Measurements from ENCODE around the gene TNFRSF4. TPM values are rescaled to one million over a fixed set of nuclear protein-coding genes. Genes with fewer than 3 reads are reported as not detected.

Gene TNFRSF4
- total and polyA plus RNA-seq, 2 donors from 2014 or later = 3.3 to 5.1 TPM

DNA sequence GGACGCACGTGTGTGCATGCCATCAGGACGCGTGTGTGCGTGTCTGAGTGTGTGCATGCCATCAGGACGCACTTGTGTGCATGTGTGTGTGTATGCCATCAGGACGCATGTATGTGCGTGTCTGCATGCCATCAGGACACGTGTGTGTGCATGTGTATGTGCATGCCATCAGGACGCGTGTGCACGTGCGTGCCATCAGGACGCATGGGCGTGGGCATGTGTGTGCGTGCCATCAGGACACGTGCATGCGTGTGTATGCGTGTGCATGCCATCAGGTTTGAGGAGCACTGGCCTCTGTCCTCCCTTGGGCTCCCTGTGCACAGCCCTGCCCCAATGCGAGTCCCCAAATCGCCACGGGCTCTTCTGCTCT lies 45.2 kb upstream of the TNFRSF4 start:
- TF ChIP-seq, protein P1, sequence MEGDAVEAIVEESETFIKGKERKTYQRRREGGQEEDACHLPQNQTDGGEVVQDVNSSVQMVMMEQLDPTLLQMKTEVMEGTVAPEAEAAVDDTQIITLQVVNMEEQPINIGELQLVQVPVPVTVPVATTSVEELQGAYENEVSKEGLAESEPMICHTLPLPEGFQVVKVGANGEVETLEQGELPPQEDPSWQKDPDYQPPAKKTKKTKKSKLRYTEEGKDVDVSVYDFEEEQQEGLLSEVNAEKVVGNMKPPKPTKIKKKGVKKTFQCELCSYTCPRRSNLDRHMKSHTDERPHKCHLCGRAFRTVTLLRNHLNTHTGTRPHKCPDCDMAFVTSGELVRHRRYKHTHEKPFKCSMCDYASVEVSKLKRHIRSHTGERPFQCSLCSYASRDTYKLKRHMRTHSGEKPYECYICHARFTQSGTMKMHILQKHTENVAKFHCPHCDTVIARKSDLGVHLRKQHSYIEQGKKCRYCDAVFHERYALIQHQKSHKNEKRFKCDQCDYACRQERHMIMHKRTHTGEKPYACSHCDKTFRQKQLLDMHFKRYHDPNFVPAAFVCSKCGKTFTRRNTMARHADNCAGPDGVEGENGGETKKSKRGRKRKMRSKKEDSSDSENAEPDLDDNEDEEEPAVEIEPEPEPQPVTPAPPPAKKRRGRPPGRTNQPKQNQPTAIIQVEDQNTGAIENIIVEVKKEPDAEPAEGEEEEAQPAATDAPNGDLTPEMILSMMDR (IDR thresholded peaks at IDR 0.05; ENCODE audit: borderline replicate concordance, extremely low read depth, insufficient read depth) = no peak
- Histone ChIP-seq H3K9me3 (ENCODE audit: control insufficient read depth in 2 of 3, insufficient read depth in 1 of 3, low read length in 3 of 3) (no peaks in the 10 kb centered on the region), H3K9ac (ENCODE audit: low read length in 3 of 3) (no peak overlapping the region), H3K4me1 (ENCODE audit: control insufficient read depth in 2 of 3, insufficient read depth in 2 of 3, low read depth in 1 of 3, low read length in 3 of 3) (peaks cover 0 to 4% (median 0%) of the 10 kb centered on the region in 3 donors), H3K36me3 (ENCODE audit: control insufficient read depth in 2 of 3, insufficient read depth in 3 of 3, low read length in 3 of 3) (peaks cover 3 to 24% (median 24%) of the 10 kb centered on the region in 3 donors), H3K4me3 (ENCODE audit: low read length in 3 of 3) (no peak overlapping the region), H3K27me3 (ENCODE audit: control insufficient read depth, insufficient read depth, low read length) (no peaks in the 10 kb centered on the region), H3K27ac (ENCODE audit: low read depth in 2 of 2, low read length in 2 of 2) (no peak overlapping the region)
- no peak for DNase-seq
- no peak for FAIRE-seq
- intact Hi-C loops (cut with DNase I) = no loop called here

DNA sequence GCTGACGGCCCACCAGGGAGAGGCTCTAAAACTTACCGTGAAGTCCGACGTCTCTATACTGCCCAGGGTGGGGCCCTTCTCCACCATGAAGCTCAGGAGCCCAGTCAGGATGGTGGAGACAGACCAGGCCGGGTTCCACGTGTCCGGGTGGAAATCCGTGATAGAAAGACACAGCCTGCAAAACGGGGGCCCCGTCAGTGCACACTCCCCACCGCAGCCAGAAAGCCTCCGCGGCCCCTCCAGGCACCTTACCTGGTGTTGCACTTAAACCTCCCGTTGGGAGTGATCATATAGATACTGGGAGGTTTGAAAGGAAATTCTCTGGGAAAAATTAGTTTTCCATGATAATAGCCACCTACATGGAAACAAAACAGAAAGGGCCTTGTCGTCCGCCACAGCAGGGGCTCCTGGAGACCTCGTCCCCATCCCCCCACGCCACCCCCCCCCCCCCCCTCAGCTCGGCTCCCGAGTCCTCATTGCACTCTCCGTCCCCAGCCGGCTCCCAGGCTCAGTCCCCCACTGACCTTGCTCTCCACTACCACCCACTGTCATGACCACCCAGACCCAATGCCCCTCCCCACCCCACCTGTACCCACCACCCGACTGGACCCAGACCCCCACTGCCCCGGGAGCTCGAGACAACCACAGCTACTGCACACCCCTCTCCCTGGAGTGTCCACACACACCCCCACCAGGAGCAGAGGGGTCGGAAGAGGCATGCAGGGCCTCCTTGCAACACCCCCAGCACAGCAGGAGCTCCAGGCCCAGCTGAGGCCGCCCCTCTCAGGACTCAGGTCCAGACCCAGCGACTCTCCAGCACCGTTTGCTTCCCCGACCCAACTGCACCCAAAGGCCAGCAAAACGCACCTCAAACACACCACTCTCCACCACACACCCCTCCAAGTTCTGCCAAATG lies 43.3 kb upstream of the TNFRSF4 start:
- H3K36me3 ChIP-seq (ENCODE audit: control insufficient read depth in 2 of 3, insufficient read depth in 3 of 3, low read length in 3 of 3) = peaks cover 3 to 14% (median 11%) of the 10 kb centered on the region in 3 donors
- FAIRE-seq = no peak

GRCh38 chr1:1255611-1256010 lies 41.7 kb upstream of the TNFRSF4 start:
- DNase-seq = peak in 1 of 5 donors; percentile 67
- no peak overlapping the region for H3K27ac ChIP-seq (ENCODE audit: low read depth in 2 of 2, low read length in 2 of 2)
- no peaks in the 10 kb centered on the region for H3K9me3 ChIP-seq (ENCODE audit: control insufficient read depth in 2 of 3, insufficient read depth in 1 of 3, low read length in 3 of 3)
- H3K9ac ChIP-seq (ENCODE audit: low read length in 3 of 3) = no peak overlapping the region
- H3K4me1 ChIP-seq (ENCODE audit: control insufficient read depth in 2 of 3, insufficient read depth in 2 of 3, low read depth in 1 of 3, low read length in 3 of 3) = peaks cover 0 to 4% (median 0%) of the 10 kb centered on the region in 3 donors
- intact Hi-C loops (cut with DNase I) = no loop called here
- H3K36me3 ChIP-seq (ENCODE audit: control insufficient read depth in 2 of 3, insufficient read depth in 3 of 3, low read length in 3 of 3) = peaks cover 3 to 11% (median 9%) of the 10 kb centered on the region in 3 donors
- no peak overlapping the region for H3K4me3 ChIP-seq (ENCODE audit: low read length in 3 of 3)
- no peaks in the 10 kb centered on the region for H3K27me3 ChIP-seq (ENCODE audit: control insufficient read depth, insufficient read depth, low read length)
- TF ChIP-seq, protein P1 (IDR thresholded peaks at IDR 0.05; ENCODE audit: borderline replicate concordance, extremely low read depth, insufficient read depth) = no peak
- no peak for FAIRE-seq

More for the DNA sequence above, 43.3 kb upstream of the TNFRSF4 start:
- DNase-seq = peak in 1 of 5 donors; percentile 56
- Histone ChIP-seq H3K9me3 (ENCODE audit: control insufficient read depth in 2 of 3, insufficient read depth in 1 of 3, low read length in 3 of 3) (no peaks in the 10 kb centered on the region), H3K9ac (ENCODE audit: low read length in 3 of 3) (no peak overlapping the region), H3K27me3 (ENCODE audit: control insufficient read depth, insufficient read depth, low read length) (no peaks in the 10 kb centered on the region), H3K4me3 (ENCODE audit: low read length in 3 of 3) (no peak overlapping the region), H3K4me1 (ENCODE audit: control insufficient read depth in 2 of 3, insufficient read depth in 2 of 3, low read depth in 1 of 3, low read length in 3 of 3) (peaks cover 0 to 4% (median 0%) of the 10 kb centered on the region in 3 donors), H3K27ac (ENCODE audit: low read depth in 2 of 2, low read length in 2 of 2) (no peak overlapping the region)
- TF ChIP-seq, protein P1 (IDR thresholded peaks at IDR 0.05; ENCODE audit: borderline replicate concordance, extremely low read depth, insufficient read depth) = no peak
- intact Hi-C loops (cut with DNase I) = no loop called here
